OCI-LY3 (cell line): ENCODE data around the gene DPT.

Experiments used
- H2AFZ ChIP-seq: fragments of 200-600, 300-600 bp; shearing (Covaris generic); 2 replicates; pipeline ENCODE4 v1.6.0; 2014; ENCODE audit warnings: antibody characterized with exemption, low read depth, low read length
- H3K27ac ChIP-seq: fragments of 200-600, 300-600 bp; sonication (generic); 2 replicates; pipeline ENCODE4 v1.5.1; 2014; ENCODE audit warnings: mild to moderate bottlenecking, low read length, moderate library complexity, mixed read lengths
- H3K27me3 ChIP-seq: fragments of 200-600, 300-600 bp; sonication (generic); 2 replicates; pipeline ENCODE4 v1.6.1; 2014; ENCODE audit warnings: low read depth, low read length, mixed read lengths
- H3K36me3 ChIP-seq: fragments of 200-600, 300-600 bp; sonication (generic); replicated peaks from 2 replicates; pipeline ENCODE3; 2014; ENCODE audit warnings: low read depth, low read length, mixed read lengths
- H3K4me1 ChIP-seq: fragments of 300-600, 200-600 bp; sonication (generic); 2 replicates; pipeline ENCODE4 v1.6.1; 2014; ENCODE audit warnings: low read length, mixed read lengths
- H3K4me2 ChIP-seq: fragments of 200-600, 300-600 bp; sonication (generic); 2 replicates; pipeline ENCODE4 v1.6.1; 2014; ENCODE audit warnings: low read length, mixed read lengths
- H3K4me3 ChIP-seq: fragments of 300-600, 200-600 bp; sonication (generic); 2 replicates; pipeline ENCODE4 v1.5.1; 2014; ENCODE audit warnings: antibody characterized with exemption, mild to moderate bottlenecking, low read length, moderate library complexity
- H3K79me2 ChIP-seq: fragments of 300-600, 200-600 bp; shearing (Covaris generic); 2 replicates; pipeline ENCODE4 v1.6.1; 2014; ENCODE audit warnings: mild to moderate bottlenecking, low read length, mixed read lengths
- H3K9ac ChIP-seq: fragments of 300-600, 200-600 bp; shearing (Covaris generic); 2 replicates; pipeline ENCODE4 v1.6.0; 2014; ENCODE audit warnings: mild to moderate bottlenecking, low read length, moderate library complexity
- H3K9me3 ChIP-seq: fragments of 200-600, 300-600 bp; shearing (Covaris generic); 2 replicates; pipeline ENCODE4 v1.6.1; 2014; ENCODE audit warnings: low read length, mixed read lengths; ENCODE audit not compliant: insufficient read depth
- H4K20me1 ChIP-seq: fragments of 200-600, 300-600 bp; sonication (generic); 2 replicates; pipeline ENCODE4 v1.6.1; 2016; ENCODE audit warnings: low read length, mixed read lengths; ENCODE audit not compliant: insufficient read depth
- EZH2phosphoT487 ChIP-seq: fragments of 200-600 bp; shearing (Covaris generic); IDR thresholded peaks from 2 replicates; pipeline ENCODE4 v1.6.1; 2018; ENCODE audit warnings: antibody characterized with exemption, mixed run types, low read depth
- TF ChIP-seq, protein P1 (sequence below): fragments of 200-600, 300-600 bp; sonication (generic); IDR thresholded peaks from 2 replicates; pipeline ENCODE4 v1.5.1; 2014; ENCODE audit warnings: antibody characterized with exemption, low read length, low read depth

DPT gene

DNA sequence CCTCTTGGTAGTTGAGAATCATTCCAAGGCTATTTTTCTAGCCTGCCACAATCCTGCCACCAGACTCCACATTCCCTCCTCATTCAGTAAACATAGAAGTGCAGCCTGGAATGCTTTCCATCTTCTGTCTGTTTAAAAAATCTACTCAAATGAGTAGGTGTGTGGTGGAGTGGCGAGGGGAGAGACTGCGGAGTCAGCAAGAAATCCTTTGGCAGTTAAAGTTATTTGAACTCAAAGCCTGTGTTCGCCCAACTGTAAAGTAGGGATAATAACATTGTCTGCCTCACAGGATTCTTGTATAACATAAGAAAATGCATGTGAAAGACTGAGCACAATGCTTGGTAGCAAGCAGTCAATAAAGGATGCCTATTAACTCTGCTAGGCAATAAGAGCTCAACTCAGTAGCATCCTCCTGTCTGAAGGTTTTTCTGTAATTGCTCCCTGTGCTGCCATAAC is 22.2 kb upstream of the DPT start:
- Histone ChIP-seq H3K27ac (no peak overlapping the region), H3K4me2 (no peak overlapping the region), H4K20me1 (no peaks in the 10 kb centered on the region), H3K4me1 (no peaks in the 10 kb centered on the region), H3K36me3 (no peaks in the 10 kb centered on the region), H3K9ac (no peak overlapping the region), H2AFZ (no peak overlapping the region), H3K27me3 (peaks cover 21% of the 10 kb centered on the region; the same call in 1 of the 2 replicates), H3K79me2 (no peaks in the 10 kb centered on the region), H3K4me3 (no peak overlapping the region), H3K9me3 (no peaks in the 10 kb centered on the region)
- TF ChIP-seq, protein P1, sequence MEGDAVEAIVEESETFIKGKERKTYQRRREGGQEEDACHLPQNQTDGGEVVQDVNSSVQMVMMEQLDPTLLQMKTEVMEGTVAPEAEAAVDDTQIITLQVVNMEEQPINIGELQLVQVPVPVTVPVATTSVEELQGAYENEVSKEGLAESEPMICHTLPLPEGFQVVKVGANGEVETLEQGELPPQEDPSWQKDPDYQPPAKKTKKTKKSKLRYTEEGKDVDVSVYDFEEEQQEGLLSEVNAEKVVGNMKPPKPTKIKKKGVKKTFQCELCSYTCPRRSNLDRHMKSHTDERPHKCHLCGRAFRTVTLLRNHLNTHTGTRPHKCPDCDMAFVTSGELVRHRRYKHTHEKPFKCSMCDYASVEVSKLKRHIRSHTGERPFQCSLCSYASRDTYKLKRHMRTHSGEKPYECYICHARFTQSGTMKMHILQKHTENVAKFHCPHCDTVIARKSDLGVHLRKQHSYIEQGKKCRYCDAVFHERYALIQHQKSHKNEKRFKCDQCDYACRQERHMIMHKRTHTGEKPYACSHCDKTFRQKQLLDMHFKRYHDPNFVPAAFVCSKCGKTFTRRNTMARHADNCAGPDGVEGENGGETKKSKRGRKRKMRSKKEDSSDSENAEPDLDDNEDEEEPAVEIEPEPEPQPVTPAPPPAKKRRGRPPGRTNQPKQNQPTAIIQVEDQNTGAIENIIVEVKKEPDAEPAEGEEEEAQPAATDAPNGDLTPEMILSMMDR: no peak
- no peak for TF ChIP-seq EZH2phosphoT487

DNA sequence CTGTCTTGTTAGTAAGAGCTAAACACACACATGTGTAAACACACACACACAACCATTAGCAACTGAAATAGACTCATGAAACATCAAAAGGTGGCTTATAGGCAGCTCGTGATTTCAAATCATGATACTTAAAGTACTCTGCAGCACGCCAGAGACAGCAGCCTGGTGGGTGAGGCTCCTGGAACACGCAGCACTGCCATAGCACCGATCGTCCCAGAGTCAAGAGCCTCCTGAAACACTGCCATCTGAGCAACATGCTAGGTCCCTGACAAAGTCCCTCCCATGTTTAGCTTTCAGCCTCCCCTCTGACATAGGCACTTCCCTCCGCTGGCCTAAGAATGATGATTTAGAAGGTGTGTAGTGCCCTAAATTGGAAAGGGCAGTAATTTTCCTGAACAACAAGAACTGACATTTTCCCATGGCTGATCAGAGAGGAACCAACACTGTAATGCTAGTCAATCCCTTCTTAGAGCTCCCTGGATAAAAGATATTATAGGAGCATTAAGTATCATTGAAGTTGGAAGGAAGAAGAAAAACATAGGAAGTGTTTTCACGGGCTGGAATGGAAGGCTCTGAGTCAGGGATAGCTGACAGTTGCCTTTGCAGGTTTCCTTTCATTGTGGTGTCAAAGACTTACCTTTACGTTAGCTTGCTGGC is 14.1 kb upstream of the DPT start:
- H3K27ac ChIP-seq: no peak overlapping the region
- H3K4me3 ChIP-seq: no peak overlapping the region
- H4K20me1 ChIP-seq: no peaks in the 10 kb centered on the region
- H3K36me3 ChIP-seq: no peaks in the 10 kb centered on the region
- no peak overlapping the region for H3K4me2 ChIP-seq
- H3K4me1 ChIP-seq: no peaks in the 10 kb centered on the region
- no peak overlapping the region for H3K9ac ChIP-seq
- H2AFZ ChIP-seq: no peak overlapping the region
- no peaks in the 10 kb centered on the region for H3K79me2 ChIP-seq
- TF ChIP-seq EZH2phosphoT487: no peak
- TF ChIP-seq, protein P1: no peak
- H3K27me3 ChIP-seq: peaks cover 4% of the 10 kb centered on the region; the same call in 1 of the 2 replicates
- H3K9me3 ChIP-seq: no peaks in the 10 kb centered on the region

DNA sequence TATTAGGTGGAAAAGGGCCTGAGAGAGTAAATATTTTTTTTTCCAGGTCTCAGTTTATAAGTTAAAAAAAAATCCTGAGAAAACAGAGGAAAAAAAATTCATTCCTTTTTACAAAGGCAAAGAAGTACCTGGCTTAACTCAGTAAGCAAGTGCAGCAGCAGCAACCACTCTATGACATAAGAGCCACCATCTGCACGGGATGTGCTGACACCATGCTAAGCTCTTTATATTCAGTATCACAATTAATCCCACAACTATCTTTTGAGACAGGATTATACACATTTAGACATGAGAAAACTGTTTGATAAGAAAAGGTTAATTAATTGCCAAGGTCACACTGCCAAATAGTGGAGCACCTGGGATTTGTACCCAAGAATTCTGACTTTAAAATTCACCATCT is 13.4 kb upstream of the DPT start:
- H3K9ac ChIP-seq: no peak overlapping the region

DNA sequence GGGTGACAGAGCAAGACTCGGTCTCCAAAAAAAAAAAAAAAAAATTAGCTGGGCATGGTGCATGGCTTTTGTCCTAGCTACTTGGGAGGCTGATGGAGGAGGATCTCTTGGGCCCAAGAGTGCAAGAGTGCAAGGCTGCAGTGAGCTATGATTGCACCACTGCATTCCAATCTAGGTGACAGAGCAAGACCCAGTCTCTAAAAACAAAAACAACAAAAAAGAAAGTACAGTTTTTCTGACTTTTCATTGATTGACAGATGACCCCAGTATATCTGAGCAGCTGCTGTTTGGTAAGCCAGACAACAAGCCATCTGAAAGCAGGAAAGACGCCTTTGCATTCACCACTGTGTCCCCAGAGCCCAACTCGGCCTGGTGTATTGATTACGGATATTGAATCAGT is 10.9 kb upstream of the DPT start:
- Histone ChIP-seq H3K36me3 (no peaks in the 10 kb centered on the region), H3K9me3 (no peaks in the 10 kb centered on the region), H3K4me3 (no peak overlapping the region), H3K4me1 (no peaks in the 10 kb centered on the region), H4K20me1 (no peaks in the 10 kb centered on the region), H3K4me2 (no peak overlapping the region), H3K9ac (no peak overlapping the region), H2AFZ (no peak overlapping the region), H3K27ac (no peak overlapping the region), H3K27me3 (peaks cover 3% of the 10 kb centered on the region; the same call in 1 of the 2 replicates), H3K79me2 (no peaks in the 10 kb centered on the region)
- TF ChIP-seq, protein P1: no peak
- no peak for TF ChIP-seq EZH2phosphoT487

More for the DNA sequence above, 13.4 kb upstream of the DPT start:
- Histone ChIP-seq H3K4me3 (no peak overlapping the region), H3K4me2 (no peak overlapping the region), H3K9me3 (no peaks in the 10 kb centered on the region), H3K79me2 (no peaks in the 10 kb centered on the region), H3K27me3 (no peaks in the 10 kb centered on the region), H4K20me1 (no peaks in the 10 kb centered on the region), H3K4me1 (no peaks in the 10 kb centered on the region), H3K36me3 (no peaks in the 10 kb centered on the region), H2AFZ (no peak overlapping the region), H3K27ac (no peak overlapping the region)
- TF ChIP-seq, protein P1: no peak
- no peak for TF ChIP-seq EZH2phosphoT487
